Liver (tissue), 3 donors: Measurements from ENCODE around the gene INTS12.

Experiments used
- CTCF ChIP-seq: fragments of 150-350 bp; IDR thresholded peaks from 2 replicates; pipeline ENCODE4 v1.5.1; 2017; ENCODE audit warnings: improper control_type of control experiment, low read depth, low read length; ENCODE audit not compliant: missing input control
- EGR1 ChIP-seq, 2 donors: IDR thresholded peaks; 2 replicates each; pipeline ENCODE4 v1.6.1; 2016 to 2018; ENCODE audit warnings: antibody characterized with exemption in 2 of 2, low read depth in 2 of 2
- FOXA1 ChIP-seq: IDR thresholded peaks from 2 replicates; pipeline ENCODE4 v1.6.1; 2016; ENCODE audit warnings: antibody characterized with exemption
- GABPA ChIP-seq, 2 donors: IDR thresholded peaks in 1 of 2; conservative IDR thresholded peaks in 1 of 2; 2 replicates each; pipeline ENCODE4 v1.6.1; 2016; ENCODE audit warnings: antibody characterized with exemption in 2 of 2, mild to moderate bottlenecking in 1 of 2, moderate library complexity in 1 of 2
- HNF4A ChIP-seq, 2 donors: conservative IDR thresholded peaks; 2 replicates each; pipeline ENCODE4 v1.6.1; 2016; ENCODE audit warnings: antibody characterized with exemption in 2 of 2, mild to moderate bottlenecking in 2 of 2
- MAX ChIP-seq: IDR thresholded peaks from 2 replicates; pipeline ENCODE4 v1.6.1; 2016; ENCODE audit warnings: antibody characterized with exemption
- RAD21 ChIP-seq, 2 donors: IDR thresholded peaks; 2 replicates each; pipeline ENCODE4 v1.6.1; 2016; ENCODE audit warnings: antibody characterized with exemption in 2 of 2, mild to moderate bottlenecking in 2 of 2
- REST ChIP-seq: IDR thresholded peaks from 2 replicates; pipeline ENCODE4 v1.6.1; 2016; ENCODE audit warnings: antibody characterized with exemption, mild to moderate bottlenecking
- SP1 ChIP-seq: IDR thresholded peaks from 2 replicates; pipeline ENCODE4 v1.6.1; 2018; ENCODE audit warnings: antibody characterized with exemption, mild to moderate bottlenecking
- TAF1 ChIP-seq: conservative IDR thresholded peaks from 2 replicates; pipeline ENCODE4 v1.6.1; 2016; ENCODE audit warnings: antibody characterized with exemption, mild to moderate bottlenecking
- ZBTB33 ChIP-seq: IDR thresholded peaks from 2 replicates; pipeline ENCODE4 v1.6.1; 2016; ENCODE audit warnings: antibody characterized with exemption
- TF ChIP-seq, protein P1 (sequence below): IDR thresholded peaks from 2 replicates; pipeline ENCODE4 v1.6.1; 2016; ENCODE audit warnings: antibody characterized with exemption
- donor health status: healthy.
- donor health status: healthy.

- TF ChIP-seq CTCF = no peak
- TF ChIP-seq SP1 = no peak
- no peak for TF ChIP-seq GABPA (IDR thresholded peaks at IDR 0.05 in 1 of 2, conservative IDR thresholded peaks at IDR 0.05 in 1 of 2)
- TF ChIP-seq MAX = no peak
- no peak for TF ChIP-seq ZBTB33
- TF ChIP-seq REST = no peak
- TF ChIP-seq RAD21 (IDR thresholded peaks at IDR 0.05) = no peak
- TF ChIP-seq FOXA1 = no peak
- TF ChIP-seq, protein P1, sequence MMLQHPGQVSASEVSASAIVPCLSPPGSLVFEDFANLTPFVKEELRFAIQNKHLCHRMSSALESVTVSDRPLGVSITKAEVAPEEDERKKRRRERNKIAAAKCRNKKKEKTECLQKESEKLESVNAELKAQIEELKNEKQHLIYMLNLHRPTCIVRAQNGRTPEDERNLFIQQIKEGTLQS = no peak
- TF ChIP-seq HNF4A (conservative IDR thresholded peaks at IDR 0.05) = no peak
- no peak for TF ChIP-seq TAF1
- no peak for TF ChIP-seq EGR1 (IDR thresholded peaks at IDR 0.05; ENCODE audit: low read depth in 2 of 2)
These were observed 58.3 kb downstream of the INTS12 start for GRCh38 chr4:105650190-105650589.
